Liver (tissue), 9 donors: ENCODE measurements around the gene ARIH2. TPM values are rescaled to one million over a fixed set of nuclear protein-coding genes. Genes with fewer than 3 reads are reported as not detected.

Experiments
- DNase-seq: peaks from one replicate; pipeline ENCODE4 v3.0.0-alpha.2; 2017; ENCODE audit warnings: low spot score
- H3K27ac ChIP-seq, 2 donors: one replicate each; pipeline ENCODE4 v1.7.0; 2013; ENCODE audit warnings: inconsistent platforms in 2 of 2, low read length in 2 of 2, control low read depth in 1 of 2, low read depth in 1 of 2, mild to moderate bottlenecking in 1 of 2
- H3K27me3 ChIP-seq, 4 donors: one replicate each; pipeline versions ENCODE4 v1.6.1 to v1.7.0; 2013; ENCODE audit warnings: low read length in 3 of 4, inconsistent platforms in 1 of 4, mild to moderate bottlenecking in 1 of 4, moderate library complexity in 1 of 4; ENCODE audit not compliant: control insufficient read depth in 4 of 4, insufficient read depth in 4 of 4
- H3K36me3 ChIP-seq, 4 donors: one replicate each; pipeline versions ENCODE4 v1.6.1 to v1.7.0; 2013; ENCODE audit warnings: low read length in 3 of 4, mild to moderate bottlenecking in 3 of 4, low read depth in 1 of 4, moderate library complexity in 1 of 4; ENCODE audit not compliant: control insufficient read depth in 4 of 4, insufficient read depth in 3 of 4
- H3K4me1 ChIP-seq, 4 donors: one replicate each; pipeline versions ENCODE4 v1.6.1 to v1.7.0; 2013; ENCODE audit warnings: low read length in 3 of 4, mild to moderate bottlenecking in 3 of 4, moderate library complexity in 1 of 4; ENCODE audit not compliant: control insufficient read depth in 4 of 4, insufficient read depth in 4 of 4
- H3K4me3 ChIP-seq, 3 donors: one replicate each; pipeline versions ENCODE4 v1.6.1 to v1.7.0; 2013; ENCODE audit warnings: low read length in 3 of 3, control low read depth in 1 of 3, low read depth in 1 of 3, mild to moderate bottlenecking in 1 of 3
- H3K9ac ChIP-seq, 2 donors: one replicate each; pipeline ENCODE4 v1.7.0; 2013; ENCODE audit warnings: low read length in 2 of 2, mild to moderate bottlenecking in 2 of 2, moderate library complexity in 2 of 2, control low read depth in 1 of 2, low read depth in 1 of 2
- H3K9me3 ChIP-seq, 4 donors: one replicate each; pipeline versions ENCODE4 v1.6.1 to v1.7.0; 2013; ENCODE audit warnings: low read length in 3 of 4; ENCODE audit not compliant: control insufficient read depth in 4 of 4
- ATF3 ChIP-seq: IDR thresholded peaks from 2 replicates; pipeline ENCODE4 v1.6.1; 2016; ENCODE audit warnings: antibody characterized with exemption
- CTCF ChIP-seq: fragments of 150-350 bp; IDR thresholded peaks from 2 replicates; pipeline ENCODE4 v1.5.1; 2017; ENCODE audit warnings: improper control_type of control experiment, low read depth, low read length; ENCODE audit not compliant: missing input control
- EGR1 ChIP-seq, 2 donors: IDR thresholded peaks; 2 replicates each; pipeline ENCODE4 v1.6.1; 2016 to 2018; ENCODE audit warnings: antibody characterized with exemption in 2 of 2, low read depth in 2 of 2
- FOXA1 ChIP-seq: IDR thresholded peaks from 2 replicates; pipeline ENCODE4 v1.6.1; 2016; ENCODE audit warnings: antibody characterized with exemption
- FOXA2 ChIP-seq: IDR thresholded peaks from 2 replicates; pipeline ENCODE4 v1.6.1; 2016; ENCODE audit warnings: antibody characterized with exemption
- GABPA ChIP-seq, 2 donors: IDR thresholded peaks in 1 of 2; conservative IDR thresholded peaks in 1 of 2; 2 replicates each; pipeline ENCODE4 v1.6.1; 2016; ENCODE audit warnings: antibody characterized with exemption in 2 of 2, mild to moderate bottlenecking in 1 of 2, moderate library complexity in 1 of 2
- HNF4A ChIP-seq, 2 donors: conservative IDR thresholded peaks; 2 replicates each; pipeline ENCODE4 v1.6.1; 2016; ENCODE audit warnings: antibody characterized with exemption in 2 of 2, mild to moderate bottlenecking in 2 of 2
- HNF4G ChIP-seq: IDR thresholded peaks from 2 replicates; pipeline ENCODE4 v1.6.1; 2016; ENCODE audit warnings: antibody characterized with exemption
- JUND ChIP-seq, 2 donors: IDR thresholded peaks; 2 replicates each; pipeline ENCODE4 v1.6.1; 2016; ENCODE audit warnings: antibody characterized with exemption in 2 of 2
- MAX ChIP-seq: IDR thresholded peaks from 2 replicates; pipeline ENCODE4 v1.6.1; 2016; ENCODE audit warnings: antibody characterized with exemption
- NR2F2 ChIP-seq: IDR thresholded peaks from 2 replicates; pipeline ENCODE4 v1.6.1; 2016; ENCODE audit warnings: antibody characterized with exemption
- RAD21 ChIP-seq, 2 donors: IDR thresholded peaks; 2 replicates each; pipeline ENCODE4 v1.6.1; 2016; ENCODE audit warnings: antibody characterized with exemption in 2 of 2, mild to moderate bottlenecking in 2 of 2
- REST ChIP-seq: IDR thresholded peaks from 2 replicates; pipeline ENCODE4 v1.6.1; 2016; ENCODE audit warnings: antibody characterized with exemption, mild to moderate bottlenecking
- RXRA ChIP-seq, 2 donors: IDR thresholded peaks; 2 replicates each; pipeline ENCODE4 v1.6.1; 2017 to 2018; ENCODE audit warnings: antibody characterized with exemption in 2 of 2, mild to moderate bottlenecking in 1 of 2
- SP1 ChIP-seq: IDR thresholded peaks from 2 replicates; pipeline ENCODE4 v1.6.1; 2018; ENCODE audit warnings: antibody characterized with exemption, mild to moderate bottlenecking
- TAF1 ChIP-seq: conservative IDR thresholded peaks from 2 replicates; pipeline ENCODE4 v1.6.1; 2016; ENCODE audit warnings: antibody characterized with exemption, mild to moderate bottlenecking
- YY1 ChIP-seq: IDR thresholded peaks from 2 replicates; pipeline ENCODE4 v1.6.1; 2016; ENCODE audit warnings: antibody characterized with exemption, mild to moderate bottlenecking
- WGBS: extraction: QIAGEN DNeasy Blood & Tissue Kit; methylation state at CpG from one replicate; pipeline ENCODE4 v1.1.7; 2013; 5-methylcytosine and 5-hydroxymethylcytosine counted together
- polyA plus RNA-seq, 2 donors: library from polyadenylated mRNA; stranded (reverse) in 1 of 2; unstranded in 1 of 2; fragments of 200-250 nt in 1 of 2; fragments of >200 nt in 1 of 2; fragmentation: Nextera tagmentation in 1 of 2; extraction: Ambion mirVana in 1 of 2; gene quantifications; one replicate each; pipeline versions ENCODE4 v1.2.1 to v1.2.3, GENCODE V29; 2013 to 2015
- total RNA-seq, 2 donors: library from RNA; depleted of rRNA; stranded (reverse); fragments of >200 nt; gene quantifications; one replicate each; pipeline ENCODE4 v1.2.3, GENCODE V29; 2014
- TF ChIP-seq, protein P1 (sequence below): IDR thresholded peaks from 2 replicates; pipeline ENCODE4 v1.6.1; 2016; ENCODE audit warnings: antibody characterized with exemption
- donor health status: healthy.
- donor health status: healthy.
- donor health status: healthy.
- donor health status: healthy.
- donor health status: healthy.

ARIH2 gene
- total and polyA plus RNA-seq, 4 donors, result 24.8 to 63.5 (median 31.0) TPM

- H3K27me3 ChIP-seq, result no peaks in the 10 kb centered on the region
- no peak overlapping the region for H3K27ac ChIP-seq
- TF ChIP-seq SP1, result no peak
- TF ChIP-seq MAX, result no peak
- TF ChIP-seq CTCF, result no peak
- TF ChIP-seq NR2F2, result no peak
- TF ChIP-seq, protein P1, sequence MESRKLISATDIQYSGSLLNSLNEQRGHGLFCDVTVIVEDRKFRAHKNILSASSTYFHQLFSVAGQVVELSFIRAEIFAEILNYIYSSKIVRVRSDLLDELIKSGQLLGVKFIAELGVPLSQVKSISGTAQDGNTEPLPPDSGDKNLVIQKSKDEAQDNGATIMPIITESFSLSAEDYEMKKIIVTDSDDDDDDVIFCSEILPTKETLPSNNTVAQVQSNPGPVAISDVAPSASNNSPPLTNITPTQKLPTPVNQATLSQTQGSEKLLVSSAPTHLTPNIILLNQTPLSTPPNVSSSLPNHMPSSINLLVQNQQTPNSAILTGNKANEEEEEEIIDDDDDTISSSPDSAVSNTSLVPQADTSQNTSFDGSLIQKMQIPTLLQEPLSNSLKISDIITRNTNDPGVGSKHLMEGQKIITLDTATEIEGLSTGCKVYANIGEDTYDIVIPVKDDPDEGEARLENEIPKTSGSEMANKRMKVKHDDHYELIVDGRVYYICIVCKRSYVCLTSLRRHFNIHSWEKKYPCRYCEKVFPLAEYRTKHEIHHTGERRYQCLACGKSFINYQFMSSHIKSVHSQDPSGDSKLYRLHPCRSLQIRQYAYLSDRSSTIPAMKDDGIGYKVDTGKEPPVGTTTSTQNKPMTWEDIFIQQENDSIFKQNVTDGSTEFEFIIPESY, result no peak
- TF ChIP-seq HNF4A (conservative IDR thresholded peaks at IDR 0.05), result no peak
- no peak for DNase-seq
- H3K4me1 ChIP-seq, result no peaks in the 10 kb centered on the region
- H3K36me3 ChIP-seq, result peaks cover 35 to 84% (median 68%) of the 10 kb centered on the region in 4 donors
- WGBS, result 97% methylated on average over 6 of the region's 6 CpGs
- no peak overlapping the region for H3K9ac ChIP-seq
- H3K9me3 ChIP-seq, result no peaks in the 10 kb centered on the region
- H3K4me3 ChIP-seq, result no peak overlapping the region
Measured at GRCh38 chr3:48970586-48970985, 51.9 kb downstream of the ARIH2 start.

DNA sequence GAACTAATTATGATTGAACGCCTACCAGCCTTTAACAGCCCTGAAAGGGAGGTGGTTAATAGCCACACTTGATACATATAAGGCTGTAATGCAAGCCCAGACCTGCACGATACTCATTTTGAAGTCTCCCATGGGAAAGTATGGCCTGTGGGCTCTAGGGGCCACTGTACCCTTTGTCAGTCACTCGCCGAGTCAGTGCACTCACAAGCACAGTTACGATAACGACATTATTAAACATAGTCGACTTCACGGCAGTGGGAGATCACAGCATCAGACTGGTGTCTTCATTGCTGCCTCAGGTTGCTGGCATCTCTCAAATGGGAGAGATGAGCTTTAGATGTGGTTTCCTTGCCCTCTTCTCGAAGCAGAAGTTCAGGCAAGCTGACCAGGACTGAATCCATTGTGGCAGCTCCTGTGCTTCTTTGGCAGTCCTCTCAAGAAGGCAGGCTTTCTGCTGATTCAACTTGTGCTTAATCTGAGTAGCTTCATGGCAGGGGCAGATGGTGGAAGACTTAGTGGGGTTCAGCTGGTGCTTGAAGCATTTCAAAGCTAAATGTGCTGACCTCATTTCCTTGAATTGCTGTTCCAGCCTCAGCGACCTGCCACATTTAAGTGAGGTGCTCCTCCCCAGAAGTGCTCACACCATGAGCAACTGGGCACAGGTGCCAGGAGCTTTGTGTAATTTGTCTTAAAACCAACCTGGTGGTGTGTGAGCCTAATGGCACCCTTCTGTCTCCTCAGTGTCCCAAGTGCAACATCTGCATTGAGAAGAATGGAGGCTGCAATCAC lies 55.6 kb downstream of the ARIH2 start:
- Histone ChIP-seq H3K4me3 (no peak overlapping the region), H3K27me3 (no peaks in the 10 kb centered on the region), H3K27ac (no peak overlapping the region), H3K36me3 (peaks cover 38 to 84% (median 67%) of the 10 kb centered on the region in 4 donors), H3K9ac (no peak overlapping the region), H3K4me1 (no peaks in the 10 kb centered on the region), H3K9me3 (no peaks in the 10 kb centered on the region)
- WGBS, result 95% methylated on average over 10 of the region's 10 CpGs
- TF ChIP-seq HNF4A (conservative IDR thresholded peaks at IDR 0.05) (no peak), MAX (no peak), FOXA1 (no peak), JUND (IDR thresholded peaks at IDR 0.05) (no peak), SP1 (no peak), HNF4G (no peak), GABPA (IDR thresholded peaks at IDR 0.05 in 1 of 2, conservative IDR thresholded peaks at IDR 0.05 in 1 of 2) (no peak), REST (no peak), RAD21 (IDR thresholded peaks at IDR 0.05) (no peak), YY1 (no peak), FOXA2 (no peak), ATF3 (no peak), RXRA (IDR thresholded peaks at IDR 0.05) (no peak), EGR1 (IDR thresholded peaks at IDR 0.05; ENCODE audit: low read depth in 2 of 2) (no peak), CTCF (no peak), NR2F2 (no peak), TAF1 (no peak)
- TF ChIP-seq, protein P1, result no peak
- DNase-seq, result no peak
